ENCODE measurements around the gene PPP4C.

DNA sequence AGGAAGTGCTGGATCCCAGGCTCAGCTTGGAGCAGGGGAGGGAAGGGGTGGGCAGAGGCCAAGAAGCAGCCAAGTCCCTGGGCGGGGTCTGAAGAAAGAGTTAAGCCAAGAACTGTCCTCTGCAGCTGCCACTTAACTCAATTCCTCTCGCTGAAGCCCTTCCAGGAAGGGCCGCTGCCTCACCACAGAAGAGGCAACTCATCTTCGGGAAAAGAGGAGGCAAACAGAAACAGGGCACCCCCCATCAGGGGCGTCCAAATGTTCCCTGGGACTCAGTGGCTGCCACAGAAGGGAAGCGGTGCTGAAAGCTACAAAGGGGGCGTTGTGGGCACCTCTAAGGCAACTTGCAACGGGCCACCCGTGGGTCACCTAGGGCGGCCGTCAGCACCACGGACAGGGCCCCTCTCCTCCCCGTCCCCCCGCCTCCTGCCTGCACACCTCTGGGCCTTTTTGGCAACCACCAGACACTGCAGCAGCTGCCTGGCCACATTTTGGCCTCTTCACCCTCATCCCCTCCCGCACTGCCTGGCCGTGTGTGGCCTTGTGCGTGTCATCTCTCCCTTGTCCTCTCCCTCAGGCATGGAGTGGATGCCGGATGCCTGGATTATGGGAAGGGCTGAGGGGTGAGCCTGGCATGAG is 47.2 kb upstream of the PPP4C start:
- TF ChIP-seq, protein P1, sequence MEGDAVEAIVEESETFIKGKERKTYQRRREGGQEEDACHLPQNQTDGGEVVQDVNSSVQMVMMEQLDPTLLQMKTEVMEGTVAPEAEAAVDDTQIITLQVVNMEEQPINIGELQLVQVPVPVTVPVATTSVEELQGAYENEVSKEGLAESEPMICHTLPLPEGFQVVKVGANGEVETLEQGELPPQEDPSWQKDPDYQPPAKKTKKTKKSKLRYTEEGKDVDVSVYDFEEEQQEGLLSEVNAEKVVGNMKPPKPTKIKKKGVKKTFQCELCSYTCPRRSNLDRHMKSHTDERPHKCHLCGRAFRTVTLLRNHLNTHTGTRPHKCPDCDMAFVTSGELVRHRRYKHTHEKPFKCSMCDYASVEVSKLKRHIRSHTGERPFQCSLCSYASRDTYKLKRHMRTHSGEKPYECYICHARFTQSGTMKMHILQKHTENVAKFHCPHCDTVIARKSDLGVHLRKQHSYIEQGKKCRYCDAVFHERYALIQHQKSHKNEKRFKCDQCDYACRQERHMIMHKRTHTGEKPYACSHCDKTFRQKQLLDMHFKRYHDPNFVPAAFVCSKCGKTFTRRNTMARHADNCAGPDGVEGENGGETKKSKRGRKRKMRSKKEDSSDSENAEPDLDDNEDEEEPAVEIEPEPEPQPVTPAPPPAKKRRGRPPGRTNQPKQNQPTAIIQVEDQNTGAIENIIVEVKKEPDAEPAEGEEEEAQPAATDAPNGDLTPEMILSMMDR (IDR thresholded peaks at IDR 0.05), result no peak
- TF ChIP-seq POLR2A (IDR thresholded peaks at IDR 0.05), result no peak

All from adrenal gland (tissue), 5 donors.